Measurements from ENCODE around the gene ZNF451. TPM values are rescaled to one million over a fixed set of nuclear protein-coding genes. Genes with fewer than 3 reads are reported as not detected.
A peak's percentile ranks its signal among the peaks of the same experiment; 100 is the strongest.
"Not testable (repeated sequence)": the region's sequence is repeated elsewhere in the genome, so short reads cannot be mapped to it uniquely, and the experiment has no call there.

The ZNF451 gene
- total RNA-seq, 1 donor from 2014 or later: 34.4 TPM

DNA sequence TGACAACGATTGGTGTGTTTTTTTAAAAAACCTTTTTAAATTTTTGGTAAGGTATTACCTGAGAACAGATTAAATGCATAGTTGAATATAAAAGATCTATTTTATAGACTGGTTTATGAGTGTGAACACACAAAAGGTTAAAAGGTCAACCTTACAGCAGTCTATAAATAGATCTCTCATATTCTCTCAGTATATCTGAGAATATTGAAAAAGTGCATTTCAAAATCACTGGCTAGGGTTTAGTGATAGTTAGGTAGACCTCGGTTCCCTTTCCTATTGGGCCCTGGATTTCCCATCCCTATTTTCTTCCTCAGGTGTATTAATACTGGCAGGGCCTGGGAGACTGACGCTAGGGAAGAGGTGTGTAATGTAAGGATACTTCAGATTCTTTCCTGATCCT lies 723 bp upstream of the ZNF451 start:
- Histone ChIP-seq H3K27me3 (ENCODE audit: control insufficient read depth, insufficient read depth, low read length) (no peaks in the 10 kb centered on the region), H3K36me3 (ENCODE audit: control insufficient read depth, insufficient read depth, low read length) (no peaks in the 10 kb centered on the region), H3K4me3 (ENCODE audit: low read depth, low read length) (peak overlapping the region; percentile 75)
- no peak for DNase-seq (ENCODE audit: low read depth)
- TF ChIP-seq, protein P1, sequence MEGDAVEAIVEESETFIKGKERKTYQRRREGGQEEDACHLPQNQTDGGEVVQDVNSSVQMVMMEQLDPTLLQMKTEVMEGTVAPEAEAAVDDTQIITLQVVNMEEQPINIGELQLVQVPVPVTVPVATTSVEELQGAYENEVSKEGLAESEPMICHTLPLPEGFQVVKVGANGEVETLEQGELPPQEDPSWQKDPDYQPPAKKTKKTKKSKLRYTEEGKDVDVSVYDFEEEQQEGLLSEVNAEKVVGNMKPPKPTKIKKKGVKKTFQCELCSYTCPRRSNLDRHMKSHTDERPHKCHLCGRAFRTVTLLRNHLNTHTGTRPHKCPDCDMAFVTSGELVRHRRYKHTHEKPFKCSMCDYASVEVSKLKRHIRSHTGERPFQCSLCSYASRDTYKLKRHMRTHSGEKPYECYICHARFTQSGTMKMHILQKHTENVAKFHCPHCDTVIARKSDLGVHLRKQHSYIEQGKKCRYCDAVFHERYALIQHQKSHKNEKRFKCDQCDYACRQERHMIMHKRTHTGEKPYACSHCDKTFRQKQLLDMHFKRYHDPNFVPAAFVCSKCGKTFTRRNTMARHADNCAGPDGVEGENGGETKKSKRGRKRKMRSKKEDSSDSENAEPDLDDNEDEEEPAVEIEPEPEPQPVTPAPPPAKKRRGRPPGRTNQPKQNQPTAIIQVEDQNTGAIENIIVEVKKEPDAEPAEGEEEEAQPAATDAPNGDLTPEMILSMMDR (IDR thresholded peaks at IDR 0.05; ENCODE audit: insufficient read depth, low read length, poor library complexity, severe bottlenecking): no peak

DNA sequence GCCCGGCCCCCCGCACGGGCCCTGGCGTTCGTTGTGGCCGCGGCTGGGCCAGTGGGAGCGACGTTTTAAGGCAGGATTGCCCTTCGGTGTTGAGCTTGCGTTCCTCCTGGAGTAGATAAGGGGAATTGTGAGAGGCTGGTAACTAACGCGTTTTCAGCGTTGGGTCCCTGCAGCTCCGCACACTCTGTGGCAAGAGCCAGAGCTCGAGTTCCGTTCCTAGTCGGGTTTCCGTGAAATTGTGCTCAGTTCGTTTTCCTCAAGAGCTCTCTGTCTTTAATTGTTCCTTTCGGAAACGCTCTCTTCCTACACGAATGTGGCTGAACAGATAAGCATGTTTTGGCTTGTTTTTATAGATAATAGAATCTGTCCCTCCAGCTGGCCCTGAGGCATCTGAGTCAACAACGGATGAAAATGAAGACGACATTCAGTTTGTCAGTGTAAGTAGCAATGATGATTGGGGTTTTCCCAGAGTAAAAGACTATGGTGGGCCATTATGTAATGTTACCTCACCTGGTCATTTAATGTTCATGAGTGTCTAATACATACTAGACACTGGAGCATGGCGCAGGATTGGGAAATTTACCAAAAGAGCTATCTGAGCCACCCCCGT lies 575 bp downstream of the ZNF451 start:
- not testable (repeated sequence) for DNase-seq (ENCODE audit: low read depth); H3K4me3 ChIP-seq (ENCODE audit: low read depth, low read length); H3K27me3 ChIP-seq (ENCODE audit: control insufficient read depth, insufficient read depth, low read length); H3K36me3 ChIP-seq (ENCODE audit: control insufficient read depth, insufficient read depth, low read length)

DNA sequence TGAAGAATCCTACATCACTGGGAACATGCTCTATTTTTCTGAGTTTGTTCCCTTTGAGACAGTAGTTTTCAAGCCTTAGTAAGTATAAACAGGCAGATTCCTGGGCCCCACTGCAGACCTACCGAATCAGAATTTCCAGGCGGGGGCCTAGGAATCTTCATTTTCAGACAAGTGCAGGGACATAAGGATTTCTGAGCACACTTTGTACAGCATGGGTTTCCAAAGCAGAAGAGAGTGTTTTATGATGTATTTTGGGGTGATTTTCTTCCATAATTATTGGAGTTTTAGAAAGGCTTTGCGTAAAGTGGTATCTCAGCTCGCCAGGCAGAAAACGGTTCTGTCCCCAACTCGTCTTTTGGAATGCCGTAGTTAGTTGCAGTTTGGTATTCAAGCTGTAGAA lies 1.4 kb downstream of the ZNF451 start:
- H3K27me3 ChIP-seq (ENCODE audit: control insufficient read depth, insufficient read depth, low read length); H3K36me3 ChIP-seq (ENCODE audit: control insufficient read depth, insufficient read depth, low read length); DNase-seq (ENCODE audit: low read depth): not testable (repeated sequence)
- peak overlapping the region; percentile 18 for H3K4me3 ChIP-seq (ENCODE audit: low read depth, low read length)

DNA sequence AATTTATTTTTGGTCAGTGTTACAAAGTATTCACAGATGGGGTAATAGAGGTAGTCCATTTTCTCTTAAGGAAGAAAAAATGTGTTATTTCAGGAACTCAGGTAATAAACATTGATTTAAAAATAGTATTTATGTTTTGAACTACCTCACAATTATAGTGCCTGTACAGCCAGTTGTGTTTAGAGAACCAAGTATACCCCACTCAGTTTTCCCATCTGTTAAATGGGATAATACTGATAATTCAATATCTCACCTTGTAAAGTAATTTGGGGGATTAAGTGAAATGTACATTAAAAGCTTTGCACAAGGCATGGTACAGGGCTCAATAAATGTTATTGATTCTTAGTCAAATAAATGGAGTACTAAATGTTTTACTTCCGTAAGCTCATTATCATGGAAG lies 4.7 kb downstream of the ZNF451 start:
- TF ChIP-seq, protein P1 (IDR thresholded peaks at IDR 0.05; ENCODE audit: insufficient read depth, low read length, poor library complexity, severe bottlenecking): no peak
- DNase-seq (ENCODE audit: low read depth): no peak
- Histone ChIP-seq H3K27me3 (ENCODE audit: control insufficient read depth, insufficient read depth, low read length) (no peaks in the 10 kb centered on the region), H3K4me3 (ENCODE audit: low read depth, low read length) (no peak overlapping the region), H3K36me3 (ENCODE audit: control insufficient read depth, insufficient read depth, low read length) (no peaks in the 10 kb centered on the region)

DNA sequence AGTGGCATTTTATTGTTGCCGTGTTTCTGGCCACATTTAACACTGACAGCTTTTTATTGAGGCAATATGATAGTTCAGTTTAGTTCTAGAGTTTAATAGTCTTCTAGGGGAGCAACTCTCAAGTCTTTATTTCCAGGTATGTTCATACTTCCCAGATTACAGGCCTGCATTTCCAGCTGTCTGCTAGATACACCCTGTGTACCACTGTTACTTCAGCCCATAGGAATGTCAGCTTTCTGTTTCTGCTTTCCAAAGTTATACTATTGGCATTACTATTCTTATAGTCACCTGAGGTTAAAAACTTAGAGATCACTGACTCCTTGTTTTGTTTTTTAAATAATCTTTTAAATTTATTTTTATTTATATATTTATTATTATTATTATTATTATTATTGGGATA lies 7.6 kb downstream of the ZNF451 start:
- Histone ChIP-seq H3K36me3 (ENCODE audit: control insufficient read depth, insufficient read depth, low read length) (no peaks in the 10 kb centered on the region), H3K4me3 (ENCODE audit: low read depth, low read length) (no peak overlapping the region), H3K27me3 (ENCODE audit: control insufficient read depth, insufficient read depth, low read length) (no peaks in the 10 kb centered on the region)
- TF ChIP-seq, protein P1 (IDR thresholded peaks at IDR 0.05; ENCODE audit: insufficient read depth, low read length, poor library complexity, severe bottlenecking): no peak
- DNase-seq (ENCODE audit: low read depth): no peak

DNA sequence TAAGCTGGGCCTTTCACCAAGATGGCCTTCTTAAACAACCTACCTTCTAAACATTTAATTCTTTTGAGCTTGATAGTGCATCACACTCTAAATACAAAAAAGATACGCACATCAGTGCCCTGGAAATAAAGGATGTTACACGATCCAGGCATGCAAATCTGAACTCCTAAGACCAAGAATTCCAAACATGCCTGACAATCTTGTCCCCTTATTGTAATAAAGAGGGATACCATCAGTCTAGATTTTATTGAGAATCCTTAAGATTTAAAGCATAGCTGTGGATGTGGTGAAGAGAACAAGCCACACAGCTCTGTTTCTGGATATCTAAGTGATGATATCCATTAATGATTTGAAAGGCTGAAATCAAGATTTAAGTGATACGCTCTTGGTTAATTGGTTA lies 13.0 kb downstream of the ZNF451 start:
- Histone ChIP-seq H3K27me3 (ENCODE audit: control insufficient read depth, insufficient read depth, low read length) (no peaks in the 10 kb centered on the region), H3K36me3 (ENCODE audit: control insufficient read depth, insufficient read depth, low read length) (no peaks in the 10 kb centered on the region), H3K4me3 (ENCODE audit: low read depth, low read length) (no peak overlapping the region)
- DNase-seq (ENCODE audit: low read depth): no peak
- TF ChIP-seq, protein P1 (IDR thresholded peaks at IDR 0.05; ENCODE audit: insufficient read depth, low read length, poor library complexity, severe bottlenecking): no peak

DNA sequence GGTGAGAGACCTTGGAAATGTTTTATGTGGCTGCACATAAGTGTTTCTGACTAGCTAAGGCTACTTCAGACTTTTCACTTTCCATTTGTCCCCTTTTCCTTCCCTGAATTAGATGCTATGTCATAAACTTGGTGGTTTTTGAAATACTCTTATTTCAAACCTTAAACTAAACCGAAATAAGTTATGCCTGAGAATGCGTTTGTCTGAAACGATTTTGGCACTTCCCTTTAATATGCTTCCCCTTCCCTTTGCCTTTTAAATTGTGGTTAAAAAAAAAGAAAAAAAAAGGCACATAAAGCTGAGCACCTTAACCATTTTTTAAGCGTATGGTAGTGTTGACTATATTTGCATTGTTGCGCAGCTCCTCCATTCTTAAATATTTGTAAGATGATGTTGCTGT lies 14.3 kb downstream of the ZNF451 start:
- DNase-seq (ENCODE audit: low read depth): no peak
- Histone ChIP-seq H3K36me3 (ENCODE audit: control insufficient read depth, insufficient read depth, low read length) (no peaks in the 10 kb centered on the region), H3K4me3 (ENCODE audit: low read depth, low read length) (no peak overlapping the region), H3K27me3 (ENCODE audit: control insufficient read depth, insufficient read depth, low read length) (no peaks in the 10 kb centered on the region)
- TF ChIP-seq, protein P1 (IDR thresholded peaks at IDR 0.05; ENCODE audit: insufficient read depth, low read length, poor library complexity, severe bottlenecking): no peak
